PFSK-1 (cell line): Measurements from ENCODE around the gene IGF1R.
A peak's percentile ranks its signal among the peaks of the same experiment; 100 is the strongest.

Source experiments
- FOXP2 ChIP-seq: optimal IDR thresholded peaks from 2 replicates; pipeline ENCODE3; 2011; ENCODE audit warnings: borderline replicate concordance, control low read depth, inconsistent platforms; ENCODE audit not compliant: insufficient read depth; ENCODE audit errors: extremely low read length, extremely low read depth
- POLR2AphosphoS5 ChIP-seq: IDR thresholded peaks from 2 replicates; pipeline ENCODE4 v1.6.1; 2012; ENCODE audit warnings: low read depth, mild to moderate bottlenecking, control low read depth, low read length, moderate library complexity
- SIN3A ChIP-seq: IDR thresholded peaks from 2 replicates; pipeline ENCODE4 v1.6.1; 2012; ENCODE audit warnings: mild to moderate bottlenecking, low read length, moderate library complexity, borderline replicate concordance; ENCODE audit not compliant: insufficient read depth
- TAF1 ChIP-seq: IDR thresholded peaks from 2 replicates; pipeline ENCODE4 v1.6.1; 2012; ENCODE audit warnings: low read length, control low read depth, borderline replicate concordance; ENCODE audit not compliant: insufficient read depth
- TF ChIP-seq, protein P1 (sequence below), 2 experiments: IDR thresholded peaks; 2 replicates each; pipeline versions ENCODE4 v1.6.1 to v1.8.0; 2011 to 2012; ENCODE audit warnings: low read depth in 2 of 2, low read length in 2 of 2, control low read depth in 1 of 2, inconsistent platforms in 1 of 2, mild to moderate bottlenecking in 1 of 2, moderate library complexity in 1 of 2; ENCODE audit not compliant: insufficient read depth in 1 of 2

The IGF1R gene

DNA sequence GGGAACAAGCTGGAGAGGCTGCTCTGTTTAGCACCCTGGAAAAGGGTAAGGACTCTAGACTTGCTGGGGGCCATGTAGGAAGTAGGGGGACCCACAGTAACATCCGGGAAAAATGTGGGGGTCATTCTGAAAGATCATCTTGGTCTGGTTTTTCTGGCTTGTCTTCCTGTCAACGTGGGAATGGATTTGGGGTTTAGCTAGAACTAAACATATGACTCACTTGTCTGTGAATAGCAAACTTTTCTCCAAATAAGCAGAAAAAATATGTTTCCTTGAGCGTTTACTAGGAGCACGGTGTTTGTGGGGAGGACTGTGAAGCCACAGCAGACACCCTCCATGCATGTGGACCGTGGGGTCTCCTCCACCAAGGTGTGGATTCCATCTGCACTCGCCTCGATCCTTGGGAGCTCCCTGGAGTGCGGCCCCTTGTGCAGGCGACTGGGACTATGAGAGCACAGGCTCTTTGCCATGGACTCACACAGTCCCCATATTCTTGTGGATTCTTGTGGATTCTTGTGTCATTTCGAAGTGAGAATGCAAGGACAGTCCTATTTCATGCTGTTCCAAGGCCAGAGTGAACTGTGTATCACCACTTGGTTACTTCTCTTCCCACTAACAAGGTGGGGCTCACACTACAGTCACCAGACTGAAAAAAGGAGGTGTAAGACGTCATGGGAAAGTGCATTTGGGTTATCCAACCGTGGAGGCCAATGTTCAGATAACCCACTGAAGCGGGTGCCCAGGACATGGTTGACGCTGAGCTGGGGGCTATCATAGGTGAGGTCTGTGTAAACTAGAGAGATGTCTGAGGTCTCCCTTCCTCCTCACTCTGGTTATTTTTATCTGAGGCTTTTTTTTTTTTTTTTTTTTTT is 333.7 kb downstream of the IGF1R start:
- TF ChIP-seq POLR2AphosphoS5, result no peak
- no peak for TF ChIP-seq FOXP2
- TF ChIP-seq TAF1, result no peak
- TF ChIP-seq SIN3A, result no peak
- TF ChIP-seq, protein P1, sequence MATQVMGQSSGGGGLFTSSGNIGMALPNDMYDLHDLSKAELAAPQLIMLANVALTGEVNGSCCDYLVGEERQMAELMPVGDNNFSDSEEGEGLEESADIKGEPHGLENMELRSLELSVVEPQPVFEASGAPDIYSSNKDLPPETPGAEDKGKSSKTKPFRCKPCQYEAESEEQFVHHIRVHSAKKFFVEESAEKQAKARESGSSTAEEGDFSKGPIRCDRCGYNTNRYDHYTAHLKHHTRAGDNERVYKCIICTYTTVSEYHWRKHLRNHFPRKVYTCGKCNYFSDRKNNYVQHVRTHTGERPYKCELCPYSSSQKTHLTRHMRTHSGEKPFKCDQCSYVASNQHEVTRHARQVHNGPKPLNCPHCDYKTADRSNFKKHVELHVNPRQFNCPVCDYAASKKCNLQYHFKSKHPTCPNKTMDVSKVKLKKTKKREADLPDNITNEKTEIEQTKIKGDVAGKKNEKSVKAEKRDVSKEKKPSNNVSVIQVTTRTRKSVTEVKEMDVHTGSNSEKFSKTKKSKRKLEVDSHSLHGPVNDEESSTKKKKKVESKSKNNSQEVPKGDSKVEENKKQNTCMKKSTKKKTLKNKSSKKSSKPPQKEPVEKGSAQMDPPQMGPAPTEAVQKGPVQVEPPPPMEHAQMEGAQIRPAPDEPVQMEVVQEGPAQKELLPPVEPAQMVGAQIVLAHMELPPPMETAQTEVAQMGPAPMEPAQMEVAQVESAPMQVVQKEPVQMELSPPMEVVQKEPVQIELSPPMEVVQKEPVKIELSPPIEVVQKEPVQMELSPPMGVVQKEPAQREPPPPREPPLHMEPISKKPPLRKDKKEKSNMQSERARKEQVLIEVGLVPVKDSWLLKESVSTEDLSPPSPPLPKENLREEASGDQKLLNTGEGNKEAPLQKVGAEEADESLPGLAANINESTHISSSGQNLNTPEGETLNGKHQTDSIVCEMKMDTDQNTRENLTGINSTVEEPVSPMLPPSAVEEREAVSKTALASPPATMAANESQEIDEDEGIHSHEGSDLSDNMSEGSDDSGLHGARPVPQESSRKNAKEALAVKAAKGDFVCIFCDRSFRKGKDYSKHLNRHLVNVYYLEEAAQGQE (IDR thresholded peaks at IDR 0.05; ENCODE audit: insufficient read depth in 1 of 2, low read depth in 2 of 2, low read length in 2 of 2), result no peak

DNA sequence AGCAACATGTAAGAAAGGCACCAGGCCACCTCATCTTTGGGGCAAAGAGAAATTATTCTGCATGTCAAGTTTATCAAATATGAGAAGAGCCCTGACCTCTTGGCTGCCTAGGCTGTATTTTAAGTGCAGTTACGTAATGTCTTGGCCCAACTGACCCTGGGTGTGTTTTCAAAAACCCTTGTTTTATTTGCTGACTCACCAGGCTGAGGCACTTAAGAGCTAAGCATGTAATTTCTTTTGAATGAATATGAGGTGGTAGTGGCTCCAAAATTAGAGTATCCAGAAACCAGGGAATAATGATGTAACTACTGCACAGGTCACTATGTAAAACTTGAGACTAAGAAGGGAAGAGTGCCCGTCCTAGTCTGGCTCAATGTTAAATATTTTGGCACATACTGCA is 335.0 kb downstream of the IGF1R start:
- no peak for TF ChIP-seq TAF1
- TF ChIP-seq SIN3A, result 0 out of 2 replicates have a peak, but pooled peaks have one; percentile 28
- TF ChIP-seq FOXP2, result no peak
- TF ChIP-seq POLR2AphosphoS5, result no peak
- TF ChIP-seq, protein P1 (IDR thresholded peaks at IDR 0.05; ENCODE audit: insufficient read depth in 1 of 2, low read depth in 2 of 2, low read length in 2 of 2), result no peak

DNA sequence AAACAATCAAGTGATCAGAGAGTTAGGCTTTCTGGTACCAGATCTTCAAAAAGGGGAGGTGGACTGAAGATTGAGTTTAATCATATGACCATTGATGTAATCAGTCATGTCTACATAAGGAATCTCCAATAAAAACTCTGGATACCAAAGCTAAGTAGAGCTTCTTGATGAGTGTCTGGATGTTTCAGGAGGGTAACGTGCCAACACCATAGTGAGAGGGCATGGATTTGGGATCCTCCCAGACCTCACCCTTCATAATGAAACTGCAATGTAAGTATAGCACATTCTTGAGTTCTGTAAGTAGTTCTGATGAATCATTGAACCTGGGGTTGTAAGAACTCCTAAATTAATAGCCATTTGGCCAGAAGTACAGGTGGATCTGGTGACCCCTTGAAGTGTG is 337.9 kb downstream of the IGF1R start:
- TF ChIP-seq POLR2AphosphoS5 (no peak), SIN3A (no peak), FOXP2 (no peak), TAF1 (no peak)
- TF ChIP-seq, protein P1 (IDR thresholded peaks at IDR 0.05; ENCODE audit: insufficient read depth in 1 of 2, low read depth in 2 of 2, low read length in 2 of 2), result no peak

DNA sequence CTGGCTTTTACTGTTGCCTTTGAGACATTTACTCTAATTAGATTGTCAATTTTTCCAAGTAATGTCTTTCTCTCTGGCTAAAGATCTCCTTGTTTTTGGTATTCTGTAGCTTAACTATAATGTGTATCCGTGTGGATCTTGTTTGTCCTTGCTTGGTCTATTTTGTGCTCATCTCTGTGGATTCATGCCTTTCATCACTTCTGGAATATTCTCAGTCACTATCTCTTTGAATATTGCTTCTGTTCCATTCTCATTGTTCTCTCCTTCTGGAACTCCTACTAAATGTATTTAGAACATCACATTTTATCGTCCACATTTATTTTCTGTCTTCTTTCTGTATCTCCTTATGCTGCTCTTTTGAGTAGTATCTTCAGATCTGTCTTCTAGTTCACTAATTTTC is 346.6 kb downstream of the IGF1R start:
- TF ChIP-seq POLR2AphosphoS5 (no peak), SIN3A (no peak), FOXP2 (no peak), TAF1 (no peak)
- TF ChIP-seq, protein P1 (IDR thresholded peaks at IDR 0.05; ENCODE audit: insufficient read depth in 1 of 2, low read depth in 2 of 2, low read length in 2 of 2), result no peak
